Activated gamma-delta T cell treated with Interleukin-2 at 50 U/mL for 16 hours (primary cell): ENCODE data around the gene CCNI2.

ENCODE experiments used
- DNase-seq: peaks from one replicate; pipeline ENCODE4 v3.0.0-alpha.2; 2020

The CCNI2 gene

DNA sequence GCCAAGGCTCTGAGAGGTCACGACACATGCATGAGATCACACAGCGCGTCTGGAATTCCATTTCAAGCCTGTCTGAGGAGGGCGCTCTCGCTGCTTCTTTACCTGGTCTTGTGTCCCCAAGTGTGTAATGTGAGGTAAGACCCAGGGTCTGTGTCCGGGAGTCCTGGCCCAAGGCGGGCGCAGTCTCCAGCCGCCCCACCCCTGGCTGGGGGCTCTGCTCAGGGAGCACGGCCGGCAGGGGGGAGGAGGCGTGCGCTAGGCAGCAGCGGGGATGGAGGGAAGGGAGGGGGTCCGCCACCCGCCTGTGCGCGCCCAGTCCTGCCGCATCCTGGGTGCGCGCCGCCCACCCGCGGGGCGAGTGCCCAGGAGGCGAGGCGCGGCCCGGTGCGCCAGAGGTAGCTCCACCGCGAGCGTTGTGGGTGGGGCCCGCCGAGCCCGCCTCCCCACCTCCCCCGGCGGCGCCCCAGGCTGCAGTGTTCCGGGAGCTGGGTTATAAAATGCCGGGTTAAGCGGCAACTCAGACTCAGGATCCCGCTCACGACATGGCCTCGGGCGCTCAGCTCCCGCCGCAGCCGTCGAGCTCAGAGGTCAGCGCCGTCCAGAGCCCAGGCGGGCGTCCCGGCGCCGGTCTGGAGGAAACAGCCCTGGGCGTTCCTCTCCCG lies at the start of gene CCNI2:
Gene CCNI2 (plus strand): TSS at position 473 of the 662 bp plus-strand sequence. CDS start 70 bp downstream, at position 543.
- peak; percentile 56 for DNase-seq

GRCh38 chr5:132704875-132705274 lies 42.4 kb upstream of the CCNI2 start:
- DNase-seq, result no peak

DNA sequence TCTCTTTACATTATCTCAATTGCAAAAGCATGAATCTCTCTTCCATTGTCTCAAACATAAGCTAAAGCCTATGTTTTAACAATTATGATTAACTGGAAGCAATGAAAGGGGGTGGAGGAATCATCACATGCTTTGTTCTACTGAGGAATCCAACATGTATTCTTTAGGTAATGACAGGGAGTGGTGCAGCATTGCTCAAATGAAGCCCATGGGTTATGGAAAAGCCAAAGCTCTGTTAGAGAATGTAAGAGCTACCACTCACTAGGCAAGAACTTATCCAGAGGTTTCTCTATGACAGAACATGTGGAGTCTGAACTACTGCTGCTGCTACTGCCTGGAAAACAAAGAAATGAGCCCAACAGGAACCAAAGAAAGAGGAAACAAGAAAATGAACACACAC lies 38.6 kb upstream of the CCNI2 start:
- DNase-seq, result no peak

GRCh38 chr5:132714456-132715307 lies 32.5 kb upstream of the CCNI2 start:
- DNase-seq, result no peak

- no peak for DNase-seq
Observed at GRCh38 chr5:132718544-132719312, 28.5 kb upstream of the CCNI2 start.

DNA sequence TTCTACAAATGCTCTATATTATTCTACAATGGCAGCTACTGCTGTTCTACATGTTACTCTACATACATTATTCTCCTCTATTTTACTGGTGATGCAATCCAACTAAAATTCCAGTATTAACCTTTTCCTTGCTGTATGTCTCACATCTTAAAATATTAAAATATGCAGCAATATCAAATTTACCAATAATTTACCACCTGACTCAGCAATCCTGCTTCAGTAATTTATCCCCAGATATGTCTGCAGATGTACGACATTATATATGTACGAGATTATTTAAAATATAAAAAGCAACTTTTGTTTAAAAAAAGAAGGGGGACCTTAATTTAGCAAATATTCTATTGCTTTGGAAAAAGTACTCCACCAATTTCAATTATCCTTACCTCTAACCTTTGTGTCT lies 21.5 kb upstream of the CCNI2 start:
- no peak for DNase-seq

DNA sequence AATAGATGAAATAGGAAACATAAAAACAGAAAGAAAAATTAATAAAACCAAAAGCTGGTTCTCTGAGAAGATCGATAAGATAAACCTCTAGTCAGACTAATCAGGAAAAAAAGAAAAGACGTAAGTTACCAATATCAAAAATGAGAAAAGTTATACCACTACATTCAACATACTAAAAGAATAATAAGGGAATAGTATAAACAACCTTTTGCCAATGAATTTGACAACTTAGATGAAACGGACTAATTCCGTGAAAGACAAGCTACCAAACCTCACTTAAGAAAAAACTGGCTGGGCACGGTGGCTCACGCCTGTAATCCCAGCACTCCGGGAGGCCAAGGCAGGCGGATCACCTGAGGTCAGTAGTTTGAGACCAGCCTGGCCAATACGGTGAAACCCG lies 17.3 kb upstream of the CCNI2 start:
- DNase-seq, result no peak

GRCh38 chr5:132733499-132734148 lies 13.6 kb upstream of the CCNI2 start:
- no peak for DNase-seq

GRCh38 chr5:132734687-132735086 lies 12.5 kb upstream of the CCNI2 start:
- DNase-seq, result no peak

GRCh38 chr5:132736853-132737833 lies 10.1 kb upstream of the CCNI2 start, which contains the start of gene KIF3A:
Gene KIF3A (minus strand): TSS chr5:132737546. CDS start chr5:132737419, 127 bp downstream.
- DNase-seq, result peak; percentile 98

DNA sequence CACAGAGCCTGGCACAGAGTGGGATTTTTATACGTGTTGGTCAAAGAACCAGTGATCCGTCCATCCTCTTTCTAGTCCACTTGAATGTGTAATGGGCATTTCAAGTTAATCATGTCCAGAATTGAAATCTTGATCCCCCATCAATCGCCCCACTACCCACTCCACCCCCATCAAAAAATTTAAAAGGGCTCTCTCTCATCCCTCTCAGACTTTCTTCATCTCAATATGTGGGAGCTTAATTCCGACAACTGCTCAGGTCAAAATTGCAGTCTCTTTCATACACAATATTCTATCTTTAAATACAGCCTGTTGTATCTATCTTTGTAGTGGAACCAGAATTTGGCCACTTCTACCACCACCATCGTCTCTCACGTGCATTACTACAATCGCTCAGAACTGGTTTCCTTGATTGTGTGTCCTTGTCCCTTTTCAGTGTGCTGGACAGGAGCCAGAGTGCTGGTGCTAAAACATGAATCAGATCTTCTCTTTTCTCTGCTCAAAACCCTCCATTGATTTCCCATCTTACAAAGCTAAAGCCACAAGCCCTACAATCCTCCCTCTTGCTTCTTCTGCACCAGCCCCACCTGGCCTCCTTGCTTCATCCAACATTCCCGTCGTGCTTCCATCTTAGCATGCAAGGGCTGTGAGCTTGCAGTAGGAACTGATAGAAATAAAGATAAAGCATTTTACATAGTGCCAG lies 9.1 kb upstream of the CCNI2 start:
- no peak for DNase-seq

DNA sequence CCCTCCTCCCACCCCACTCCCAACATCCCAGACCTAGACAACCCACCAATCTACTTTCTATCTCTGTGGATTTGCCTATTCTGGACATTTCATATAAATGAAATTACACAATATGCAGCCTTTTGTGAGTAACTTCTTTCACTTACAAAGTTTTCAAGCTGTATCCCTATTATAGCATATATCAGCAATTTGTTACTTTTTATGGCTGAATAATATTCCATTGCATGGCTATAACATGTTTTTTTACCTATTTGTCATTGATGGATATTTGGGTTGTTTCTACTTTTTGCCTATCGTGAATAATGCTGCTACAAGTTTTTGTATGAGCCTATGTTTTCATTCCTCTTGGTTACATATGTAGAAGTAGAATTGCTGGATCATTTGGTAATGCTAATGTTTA lies 8.0 kb upstream of the CCNI2 start:
- no peak for DNase-seq

GRCh38 chr5:132742158-132742557 lies 5.1 kb upstream of the CCNI2 start:
- no peak for DNase-seq

DNA sequence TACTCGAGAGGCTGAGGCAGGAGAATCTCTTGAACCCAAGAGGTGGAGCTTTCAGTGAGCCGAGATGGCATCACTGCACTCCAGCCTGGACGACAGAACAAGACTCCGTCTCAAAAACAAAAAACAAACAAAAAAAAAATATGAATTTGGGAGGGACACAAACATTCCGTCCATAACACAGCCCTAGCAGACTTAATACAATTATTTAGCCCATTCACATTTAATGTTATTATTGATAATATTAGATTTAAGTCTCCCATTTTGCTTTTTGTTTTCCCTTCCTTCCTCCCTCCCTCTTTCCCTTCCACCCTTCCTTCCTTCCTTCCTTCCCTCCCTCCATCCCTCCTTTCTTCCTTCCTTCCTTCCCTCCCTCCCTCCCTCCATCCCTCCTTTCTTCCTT lies 4.6 kb upstream of the CCNI2 start:
- no peak for DNase-seq

- no peak for DNase-seq
Observed at GRCh38 chr5:132744659-132745058, 2.6 kb upstream of the CCNI2 start.

DNA sequence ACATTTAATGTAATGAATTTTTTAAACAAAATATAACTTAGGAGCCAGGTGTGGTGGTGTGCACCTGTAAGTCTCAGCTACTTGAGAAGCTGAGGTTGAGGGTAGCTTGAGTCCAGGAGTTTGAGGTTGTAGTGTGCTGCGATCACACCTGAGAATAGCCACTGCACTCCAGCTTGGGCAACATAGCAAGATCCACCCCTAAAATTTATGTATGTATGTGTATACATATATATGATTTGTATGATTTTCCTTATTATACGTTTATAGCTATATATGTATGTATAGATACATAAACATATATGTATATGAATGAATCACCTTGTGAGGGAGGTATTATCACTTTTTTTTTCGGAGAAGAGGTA lies 653 bp upstream of the CCNI2 start:
- DNase-seq, result no peak

- peak; percentile 41 for DNase-seq
Observed at GRCh38 chr5:132747616-132748440, 602 bp downstream of the CCNI2 start.

DNA sequence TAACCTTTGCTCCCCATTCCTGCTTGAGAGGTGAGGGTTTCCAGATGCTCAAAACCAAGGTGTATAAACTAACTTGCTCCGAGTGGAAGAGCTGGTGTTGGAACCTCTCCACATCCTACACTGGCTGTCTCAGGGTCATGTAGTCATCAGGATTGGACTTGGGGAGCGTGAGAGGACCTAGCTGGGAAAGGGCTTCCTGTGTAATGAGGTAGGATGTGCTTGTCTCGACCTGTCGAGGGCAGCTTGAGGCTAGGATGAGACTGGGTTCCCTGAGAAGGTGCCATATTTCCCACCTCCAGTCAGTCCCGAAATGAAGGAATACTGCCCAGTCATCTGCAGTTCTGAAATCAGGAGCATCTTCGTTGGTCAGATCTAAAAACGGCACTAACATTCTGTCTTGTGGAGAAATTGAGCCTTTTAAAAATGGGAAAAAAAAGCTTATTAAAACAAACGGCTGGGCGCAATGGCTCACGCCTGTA lies 1.3 kb downstream of the CCNI2 start:
- no peak for DNase-seq

DNA sequence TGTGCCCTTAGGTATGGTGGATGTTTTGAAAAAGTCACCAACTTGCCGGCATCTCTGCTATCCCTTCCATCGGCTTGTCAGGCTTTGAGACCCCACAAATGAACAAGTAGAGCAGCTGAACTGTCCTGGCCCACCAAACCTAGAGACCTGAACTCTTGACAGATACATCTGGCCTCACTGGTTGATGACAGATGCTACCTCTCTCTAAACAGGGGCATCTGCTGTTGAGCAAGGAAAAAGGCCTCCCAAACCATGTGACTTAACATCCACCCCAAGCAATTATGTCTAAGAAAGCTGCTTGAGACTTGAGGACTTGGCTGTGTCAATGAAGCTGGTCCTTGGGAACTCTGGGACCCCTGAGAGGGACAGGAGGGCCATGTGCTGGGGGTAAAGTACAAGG lies 2.3 kb downstream of the CCNI2 start:
- no peak for DNase-seq
